DND-41 (cell line): Measurements from ENCODE around the gene NR1H3.

ENCODE experiments used
- ATAC-seq: fragments of 200-7000 bp; cut with Tn5 transposase; 3 replicates; pipeline ENCODE4 v1.9.1; 2021; ENCODE audit warnings: low read depth; ENCODE audit not compliant: insufficient read depth
- DNase-seq: peaks from one replicate; pipeline ENCODE4 v3.0.0-alpha.2; 2020
- H2AFZ ChIP-seq: 2 replicates; pipeline ENCODE4 v1.6.0; 2012; ENCODE audit warnings: low read depth, low read length
- H3K27ac ChIP-seq: 2 replicates; pipeline ENCODE4 v1.5.1; 2012; ENCODE audit warnings: low read length, inconsistent platforms
- H3K27me3 ChIP-seq: fragments of 200-600 bp; sonication (generic); 2 replicates; pipeline ENCODE4 v1.6.0; 2012; ENCODE audit warnings: low read length, mild to moderate bottlenecking, inconsistent platforms; ENCODE audit not compliant: insufficient read depth, poor library complexity
- H3K36me3 ChIP-seq: 2 replicates; pipeline ENCODE4 v1.5.1; 2012; ENCODE audit warnings: low read length, inconsistent platforms; ENCODE audit not compliant: insufficient read depth
- H3K4me1 ChIP-seq: 2 replicates; pipeline ENCODE4 v1.5.1; 2012; ENCODE audit warnings: mild to moderate bottlenecking, low read length; ENCODE audit not compliant: insufficient read depth
- H3K4me2 ChIP-seq: 2 replicates; pipeline ENCODE4 v1.6.0; 2012; ENCODE audit warnings: mild to moderate bottlenecking, moderate library complexity, low read length, inconsistent platforms; ENCODE audit not compliant: insufficient read depth
- H3K4me3 ChIP-seq, 2 experiments: fragments of 200-600 bp in 1 of 2; shearing (Covaris generic) in 1 of 2; 2 replicates each; pipeline ENCODE4 v1.5.1; 2012 to 2016; ENCODE audit warnings: inconsistent platforms in 2 of 2, low read length in 2 of 2, mild to moderate bottlenecking in 2 of 2, low read depth in 1 of 2, moderate library complexity in 1 of 2
- H3K79me2 ChIP-seq: 2 replicates; pipeline ENCODE4 v1.6.0; 2012; ENCODE audit warnings: low read length, inconsistent platforms; ENCODE audit not compliant: insufficient read depth
- H3K9ac ChIP-seq: 2 replicates; pipeline ENCODE4 v1.6.0; 2012; ENCODE audit warnings: low read depth, mild to moderate bottlenecking, inconsistent platforms, low read length, moderate library complexity
- H3K9me3 ChIP-seq: 2 replicates; pipeline ENCODE4 v1.5.1; 2012; ENCODE audit warnings: low read length, moderate library complexity, mild to moderate bottlenecking, inconsistent platforms; ENCODE audit not compliant: insufficient read depth, severe bottlenecking
- H4K20me1 ChIP-seq: 2 replicates; pipeline ENCODE4 v1.6.0; 2012; ENCODE audit warnings: low read length; ENCODE audit not compliant: insufficient read depth
- EZH2 ChIP-seq: IDR thresholded peaks from 3 replicates; pipeline ENCODE4 v1.6.1; 2012; ENCODE audit warnings: borderline replicate concordance, low read depth, mild to moderate bottlenecking, moderate library complexity, low read length, inconsistent platforms; ENCODE audit not compliant: severe bottlenecking
- TF ChIP-seq, protein P1 (sequence below): IDR thresholded peaks from 2 replicates; pipeline ENCODE4 v1.5.1; 2012; ENCODE audit warnings: borderline replicate concordance, low read length, moderate library complexity, mild to moderate bottlenecking; ENCODE audit not compliant: poor library complexity, severe bottlenecking; ENCODE audit errors: extremely low read depth

Gene NR1H3

GRCh38 chr11:47267876-47268275 lies 10.1 kb downstream of the NR1H3 start:
- peak overlapping the region; percentile 89 for H3K27ac ChIP-seq

GRCh38 chr11:47268448-47269001 lies 10.7 kb downstream of the NR1H3 start:
- no peak for TF ChIP-seq EZH2
- TF ChIP-seq, protein P1, sequence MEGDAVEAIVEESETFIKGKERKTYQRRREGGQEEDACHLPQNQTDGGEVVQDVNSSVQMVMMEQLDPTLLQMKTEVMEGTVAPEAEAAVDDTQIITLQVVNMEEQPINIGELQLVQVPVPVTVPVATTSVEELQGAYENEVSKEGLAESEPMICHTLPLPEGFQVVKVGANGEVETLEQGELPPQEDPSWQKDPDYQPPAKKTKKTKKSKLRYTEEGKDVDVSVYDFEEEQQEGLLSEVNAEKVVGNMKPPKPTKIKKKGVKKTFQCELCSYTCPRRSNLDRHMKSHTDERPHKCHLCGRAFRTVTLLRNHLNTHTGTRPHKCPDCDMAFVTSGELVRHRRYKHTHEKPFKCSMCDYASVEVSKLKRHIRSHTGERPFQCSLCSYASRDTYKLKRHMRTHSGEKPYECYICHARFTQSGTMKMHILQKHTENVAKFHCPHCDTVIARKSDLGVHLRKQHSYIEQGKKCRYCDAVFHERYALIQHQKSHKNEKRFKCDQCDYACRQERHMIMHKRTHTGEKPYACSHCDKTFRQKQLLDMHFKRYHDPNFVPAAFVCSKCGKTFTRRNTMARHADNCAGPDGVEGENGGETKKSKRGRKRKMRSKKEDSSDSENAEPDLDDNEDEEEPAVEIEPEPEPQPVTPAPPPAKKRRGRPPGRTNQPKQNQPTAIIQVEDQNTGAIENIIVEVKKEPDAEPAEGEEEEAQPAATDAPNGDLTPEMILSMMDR = no peak
- no peak for DNase-seq
- no peaks in the 10 kb centered on the region for H3K9me3 ChIP-seq
- H3K27ac ChIP-seq = peak overlapping the region; percentile 89
- peak overlapping the region in 1 of 2 experiments; percentile 92; a peak in 2 of 4 replicates for H3K4me3 ChIP-seq
- peaks cover 26% of the 10 kb centered on the region for H4K20me1 ChIP-seq
- peak overlapping the region; percentile 61 for H3K9ac ChIP-seq
- no peaks in the 10 kb centered on the region for H3K27me3 ChIP-seq
- ATAC-seq = no peak
- H3K4me2 ChIP-seq = peak overlapping the region; percentile 100
- no peaks in the 10 kb centered on the region for H3K36me3 ChIP-seq
- peaks cover 48% of the 10 kb centered on the region for H3K4me1 ChIP-seq
- H2AFZ ChIP-seq = peak overlapping the region; percentile 80
- H3K79me2 ChIP-seq = peaks cover 30% of the 10 kb centered on the region

More at GRCh38 chr11:47267876-47268275, 10.1 kb downstream of the NR1H3 start:
- Histone ChIP-seq H4K20me1 (peaks cover 22% of the 10 kb centered on the region), H3K4me2 (no peak overlapping the region), H3K27me3 (no peaks in the 10 kb centered on the region), H3K9ac (no peak overlapping the region), H3K79me2 (peaks cover 26% of the 10 kb centered on the region), H3K9me3 (no peaks in the 10 kb centered on the region), H2AFZ (no peak overlapping the region), H3K4me3 (no peak overlapping the region), H3K36me3 (no peaks in the 10 kb centered on the region), H3K4me1 (peaks cover 48% of the 10 kb centered on the region)
- DNase-seq (no peak), ATAC-seq (no peak)
- TF ChIP-seq, protein P1 = no peak
- TF ChIP-seq EZH2 = no peak

- ATAC-seq (peak; percentile 62), DNase-seq (peak; percentile 89)
- H3K4me1 ChIP-seq = peaks cover 48% of the 10 kb centered on the region
- H3K79me2 ChIP-seq = peaks cover 37% of the 10 kb centered on the region
- peak overlapping the region; percentile 100 for H3K4me2 ChIP-seq
- H3K36me3 ChIP-seq = peaks cover under 1% of the 10 kb centered on the region; the same call in 1 of the 2 replicates
- peak overlapping the region; percentile 61 for H3K9ac ChIP-seq
- H3K9me3 ChIP-seq = no peaks in the 10 kb centered on the region
- H3K27ac ChIP-seq = peak overlapping the region; percentile 89
- H3K27me3 ChIP-seq = no peaks in the 10 kb centered on the region
- peak overlapping the region; percentile 78 to 92; a peak in 3 of 4 replicates for H3K4me3 ChIP-seq
- H2AFZ ChIP-seq = peak overlapping the region; percentile 93
- TF ChIP-seq, protein P1 = peak; percentile 41
- no peak for TF ChIP-seq EZH2
- H4K20me1 ChIP-seq = peaks cover 30% of the 10 kb centered on the region
Measured at GRCh38 chr11:47269002-47269828, 11.4 kb downstream of the NR1H3 start.
